HG03521 (cell line): ENCODE measurements around the gene TMBIM4.
"Not testable (repeated sequence)": the region's sequence is repeated elsewhere in the genome, so short reads cannot be mapped to it uniquely, and the experiment has no call there.

ENCODE experiments used
- ATAC-seq: cut with Tn5 transposase; IDR thresholded peaks from one replicate; pipeline ENCODE4 v1.9.1; 2021; ENCODE audit warnings: mild to moderate bottlenecking, moderate library complexity; ENCODE audit not compliant: unreplicated experiment

TMBIM4 gene

GRCh38 chr12:66169221-66170170 is at the start of gene TMBIM4:
Gene TMBIM4, minus strand, starts transcription at chr12:66169996. Its CDS starts 45 bp downstream, at chr12:66169951.
- ATAC-seq, result peak; percentile 81

- ATAC-seq, result no peak
Measured at GRCh38 chr12:66217342-66217917, 47.6 kb upstream of the TMBIM4 start.

GRCh38 chr12:66213011-66213410 is 43.2 kb upstream of the TMBIM4 start:
- not testable (repeated sequence) for ATAC-seq

GRCh38 chr12:66211573-66211972 is 41.8 kb upstream of the TMBIM4 start:
- not testable (repeated sequence) for ATAC-seq

- no peak for ATAC-seq
Measured at GRCh38 chr12:66210840-66211239, 41.0 kb upstream of the TMBIM4 start.

GRCh38 chr12:66206141-66206540 is 36.3 kb upstream of the TMBIM4 start:
- no peak for ATAC-seq

- ATAC-seq, result no peak
Measured at GRCh38 chr12:66203820-66204219, 34.0 kb upstream of the TMBIM4 start.

GRCh38 chr12:66199831-66200509 is 30.2 kb upstream of the TMBIM4 start:
- no peak for ATAC-seq

- ATAC-seq, result no peak
Measured at GRCh38 chr12:66199141-66199540, 29.3 kb upstream of the TMBIM4 start.

- no peak for ATAC-seq
Measured at GRCh38 chr12:66197495-66197921, 27.7 kb upstream of the TMBIM4 start.

GRCh38 chr12:66196806-66197205 is 27.0 kb upstream of the TMBIM4 start:
- ATAC-seq, result peak; percentile 96

GRCh38 chr12:66195242-66195641 is 25.4 kb upstream of the TMBIM4 start:
- no peak for ATAC-seq

- ATAC-seq, result no peak
Measured at GRCh38 chr12:66194122-66194521, 24.3 kb upstream of the TMBIM4 start.

GRCh38 chr12:66191547-66192126 is 21.8 kb upstream of the TMBIM4 start:
- no peak for ATAC-seq

- ATAC-seq, result no peak
Measured at GRCh38 chr12:66190519-66191370, 20.9 kb upstream of the TMBIM4 start.

- no peak for ATAC-seq
Measured at GRCh38 chr12:66189889-66190288, 20.1 kb upstream of the TMBIM4 start.

- no peak for ATAC-seq
Measured at GRCh38 chr12:66189486-66189843, 19.7 kb upstream of the TMBIM4 start.

- peak; percentile 65 for ATAC-seq
Measured at GRCh38 chr12:66188584-66189485, 19.0 kb upstream of the TMBIM4 start, which contains the start of gene IRAK3. Gene IRAK3, plus strand, starts transcription at chr12:66189214. Its CDS starts 86 bp downstream, at chr12:66189300.

- ATAC-seq, result no peak
Measured at GRCh38 chr12:66187821-66188220, 18.0 kb upstream of the TMBIM4 start.
